Heart left ventricle (tissue), 16 donors: ENCODE measurements around the gene ZNF30. TPM values are rescaled to one million over a fixed set of nuclear protein-coding genes. Genes with fewer than 3 reads are reported as not detected.

Experiments
- ATAC-seq, 4 donors: fragments of 200-7000 bp; cut with Tn5 transposase; one replicate each; pipeline ENCODE4 v1.9.1; 2020 to 2022; ENCODE audit warnings: moderate library complexity in 4 of 4, mild to moderate bottlenecking in 3 of 4, moderate number of reproducible peaks in 1 of 4
- DNase-seq, 5 donors: peaks; one replicate each; pipeline ENCODE4 v3.0.0-alpha.2; 2020
- H3K27ac ChIP-seq, 12 donors: fragments of 200-600 bp; sonication (generic) in 4 of 12; one replicate each; pipeline versions ENCODE4 v1.5.0 to v1.8.0; 2016 to 2022; ENCODE audit warnings: mild to moderate bottlenecking in 2 of 12
- H3K27me3 ChIP-seq, 9 donors: fragments of 200-600 bp; sonication (generic) in 2 of 9; one replicate each; pipeline versions ENCODE4 v1.5.1 to v1.8.0; 2016 to 2022; ENCODE audit warnings: mild to moderate bottlenecking in 3 of 9
- H3K36me3 ChIP-seq, 9 donors: fragments of 200-600 bp; sonication (generic) in 2 of 9; one replicate each; pipeline versions ENCODE4 v1.5.0 to v1.8.0; 2018 to 2022; ENCODE audit warnings: mild to moderate bottlenecking in 2 of 9
- H3K4me1 ChIP-seq, 12 donors: fragments of 200-600 bp; sonication (generic) in 4 of 12; one replicate each; pipeline versions ENCODE4 v1.5.0 to v1.8.0; 2016 to 2022; ENCODE audit warnings: mild to moderate bottlenecking in 3 of 12
- H3K4me3 ChIP-seq, 12 donors: fragments of 200-600 bp; sonication (generic) in 4 of 12; one replicate each; pipeline versions ENCODE4 v1.5.0 to v1.8.0; 2017 to 2022; ENCODE audit warnings: mild to moderate bottlenecking in 9 of 12, moderate library complexity in 4 of 12
- H3K9me3 ChIP-seq, 12 donors: fragments of 200-600 bp; sonication (generic) in 4 of 12; one replicate each; pipeline versions ENCODE4 v1.5.0 to v1.8.0; 2016 to 2022; ENCODE audit warnings: mild to moderate bottlenecking in 1 of 12
- POLR2A ChIP-seq, 2 donors: fragments of 450-650 bp; IDR thresholded peaks; one replicate each; pipeline ENCODE4 v1.6.1; 2017; ENCODE audit warnings: antibody characterized with exemption in 2 of 2, mild to moderate bottlenecking in 2 of 2, moderate library complexity in 2 of 2
- WGBS, 4 donors: extraction: QIAGEN DNeasy Blood & Tissue Kit in 2 of 4; methylation state at CpG; one replicate each; pipeline versions ENCODE4 v1.1.5 to v1.1.7; 2013 to 2018; 5-methylcytosine and 5-hydroxymethylcytosine counted together
- intact Hi-C, 10 donors: fragments of 100-400 bp; cut with DNase I; formaldehyde crosslinking; loops; one replicate each; pipeline versions ENCODE4 v1.11.1 to v1.14.2; 2022
- polyA plus RNA-seq, 2 donors: library from polyadenylated mRNA; stranded (reverse); fragments of 200-250 nt; gene quantifications; one replicate each; pipeline ENCODE4 v1.2.3, GENCODE V29; 2013
- total RNA-seq, 9 donors: library from RNA; depleted of rRNA in 2 of 9; stranded (reverse); fragments of >200 nt in 2 of 9; fragmentation: NEBNext Ultra II Directional in 3 of 9; extraction: Animal tissue kit (Norgen Biotek cat#: 25700) in 3 of 9; gene quantifications; one replicate each; pipeline versions ENCODE4 v1.1.0 to v1.2.4, GENCODE V29; 2016 to 2023
- TF ChIP-seq, protein P1 (sequence below), 12 donors: fragments of 200-600 bp; sonication (generic) in 4 of 12; IDR thresholded peaks; one replicate each; pipeline versions ENCODE4 v1.5.0 to v1.8.0; 2018 to 2022; ENCODE audit warnings: antibody characterized with exemption in 12 of 12, mild to moderate bottlenecking in 5 of 12
- donor health status: ischemic (EF 13 %, LVEDD 7.1; RV severe dilation, severe dysfunction).
- donor health status: healthy with polysubstance abuse.
- donor health status: DM: no; HTN: yes; CAD: no.
- donor health status: DM: no; HTN: no; CAD: no.
- donor health status: ischemic (EF 25% LVEDD 6.9; RV normal size, moderate dysfunction).
- donor health status: ischemic (EF 25% LVEDD 5.7; RV mildly dilated, moderate dysfunction).
- donor health status: healthy.
- donor health status: DM: yes; HTN: yes; CAD: no.
- donor health status: ischemic (EF 35%, LVEDD 5.7; RV mildly dilated, moderate dysfunction).
- donor health status: nonischemic (EF 11% LVEDD 7.7; RV severe dilation, severe dysfunction).
- donor health status: DM: yes; HTN: yes; CAD: no.
- donor health status: PGD.
- donor health status: ischemic (EF 29% LVEDD 5.4; RV normal size, mild dysfunction).
- donor health status: nonischemic (EF 23%, LVEDD 6.1; RV moderate dilation, normal function).

Gene ZNF30
- total and polyA plus RNA-seq, 11 donors: 0.95 to 13.4 (median 2.7) TPM

GRCh38 chr19:34994286-34994642 is 67.6 kb downstream of the ZNF30 start:
- H3K27ac ChIP-seq: peak overlapping the region; percentile 48 to 100 (median 84)
- no peak overlapping the region for H3K4me3 ChIP-seq
- TF ChIP-seq, protein P1, sequence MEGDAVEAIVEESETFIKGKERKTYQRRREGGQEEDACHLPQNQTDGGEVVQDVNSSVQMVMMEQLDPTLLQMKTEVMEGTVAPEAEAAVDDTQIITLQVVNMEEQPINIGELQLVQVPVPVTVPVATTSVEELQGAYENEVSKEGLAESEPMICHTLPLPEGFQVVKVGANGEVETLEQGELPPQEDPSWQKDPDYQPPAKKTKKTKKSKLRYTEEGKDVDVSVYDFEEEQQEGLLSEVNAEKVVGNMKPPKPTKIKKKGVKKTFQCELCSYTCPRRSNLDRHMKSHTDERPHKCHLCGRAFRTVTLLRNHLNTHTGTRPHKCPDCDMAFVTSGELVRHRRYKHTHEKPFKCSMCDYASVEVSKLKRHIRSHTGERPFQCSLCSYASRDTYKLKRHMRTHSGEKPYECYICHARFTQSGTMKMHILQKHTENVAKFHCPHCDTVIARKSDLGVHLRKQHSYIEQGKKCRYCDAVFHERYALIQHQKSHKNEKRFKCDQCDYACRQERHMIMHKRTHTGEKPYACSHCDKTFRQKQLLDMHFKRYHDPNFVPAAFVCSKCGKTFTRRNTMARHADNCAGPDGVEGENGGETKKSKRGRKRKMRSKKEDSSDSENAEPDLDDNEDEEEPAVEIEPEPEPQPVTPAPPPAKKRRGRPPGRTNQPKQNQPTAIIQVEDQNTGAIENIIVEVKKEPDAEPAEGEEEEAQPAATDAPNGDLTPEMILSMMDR (IDR thresholded peaks at IDR 0.05): no peak
- TF ChIP-seq POLR2A (IDR thresholded peaks at IDR 0.05): no peak

More at GRCh38 chr19:34994286-34994642, 67.6 kb downstream of the ZNF30 start:
- H3K36me3 ChIP-seq: no peaks in the 10 kb centered on the region
- peaks cover 0 to 62% (median 33%) of the 10 kb centered on the region in 12 donors for H3K4me1 ChIP-seq
- H3K27me3 ChIP-seq: no peaks in the 10 kb centered on the region
- WGBS, 4 donors: 52 to 74% (median 63%) methylated on average over 9 of the region's 9 CpGs
- DNase-seq: no peak
- H3K9me3 ChIP-seq: no peaks in the 10 kb centered on the region
- ATAC-seq: peak in 1 of 4 donors; percentile 11
- intact Hi-C loops: loop anchor here in 1 of 10 donors (1.0 kb wide), 1 partner anchor 21 kb away; no protein-coding TSS in a partner anchor

Other genes with a start within 250 kb of the ZNF30 start
- gene SCGB2B2, start 249.7 kb upstream of the ZNF30 start, total RNA-seq: 1 to 10 TPM in 2 of 9 donors, under 1 TPM in 6, not detected in 1; 0.19 to 1.7 (median 0.84) TPM
- gene SCGB2B2, start 249.7 kb upstream of the ZNF30 start, polyA plus RNA-seq: under 1 TPM; 0.11 to 0.80 TPM
- gene ZNF302, start 249.2 kb upstream of the ZNF30 start, total RNA-seq: 10 to 100 TPM; 24.3 to 37.2 (median 33.0) TPM
- gene ZNF302, start 249.2 kb upstream of the ZNF30 start, polyA plus RNA-seq: 10 to 100 TPM; 25.5 to 32.2 TPM
- 10 to 100 TPM; 14.4 to 46.6 (median 18.8) TPM for gene ZNF181, start 192.7 kb upstream of the ZNF30 start, total RNA-seq
- gene ZNF181, start 192.7 kb upstream of the ZNF30 start, polyA plus RNA-seq: 10 to 100 TPM in 1 of 2 donors, 1 to 10 TPM in 1; 8.6 to 15.6 TPM
- 1 to 10 TPM; 3.0 to 5.6 (median 3.6) TPM for gene ZNF599, start 153.7 kb upstream of the ZNF30 start, total RNA-seq
- gene ZNF599, start 153.7 kb upstream of the ZNF30 start, polyA plus RNA-seq: 1 to 10 TPM; 2.8 to 3.0 TPM
- gene ZNF792, start 37.3 kb downstream of the ZNF30 start, total RNA-seq: 1 to 10 TPM; 2.7 to 8.2 (median 4.2) TPM
- 1 to 10 TPM; 1.3 to 2.2 TPM for gene ZNF792, start 37.3 kb downstream of the ZNF30 start, polyA plus RNA-seq
- 10 to 100 TPM; 21.8 to 64.5 (median 29.0) TPM for gene GRAMD1A, start 73.4 kb downstream of the ZNF30 start, total RNA-seq
- 10 to 100 TPM; 31.3 to 36.3 TPM for gene GRAMD1A, start 73.4 kb downstream of the ZNF30 start, polyA plus RNA-seq
- gene SCN1B, start 103.6 kb downstream of the ZNF30 start, total RNA-seq: 10 to 100 TPM; 22.1 to 68.3 (median 32.4) TPM
- 10 to 100 TPM; 19.7 to 64.4 TPM for gene SCN1B, start 103.6 kb downstream of the ZNF30 start, polyA plus RNA-seq
- 10 to 100 TPM in 1 of 9 donors, 1 to 10 TPM in 8; 1.1 to 13.4 (median 3.3) TPM for gene HPN, start 114.8 kb downstream of the ZNF30 start, total RNA-seq
- 1 to 10 TPM in 1 of 2 donors, under 1 TPM in 1; 0.80 to 1.4 TPM for gene HPN, start 114.8 kb downstream of the ZNF30 start, polyA plus RNA-seq
- gene FXYD3, start 188.9 kb downstream of the ZNF30 start, total RNA-seq: 1 to 10 TPM in 2 of 9 donors, under 1 TPM in 4, not detected in 3; 0.37 to 2.5 (median 0.80) TPM
- 1 to 10 TPM in 1 of 2 donors, under 1 TPM in 1; 0.98 to 1.1 TPM for gene FXYD3, start 188.9 kb downstream of the ZNF30 start, polyA plus RNA-seq
- gene LGI4, start 208.2 kb downstream of the ZNF30 start, total RNA-seq: 10 to 100 TPM in 3 of 9 donors, 1 to 10 TPM in 6; 2.2 to 15.1 (median 6.0) TPM
- 10 to 100 TPM in 1 of 2 donors, 1 to 10 TPM in 1; 4.2 to 14.2 TPM for gene LGI4, start 208.2 kb downstream of the ZNF30 start, polyA plus RNA-seq
- 100 to 1,000 TPM; 261 to 631 (median 412) TPM for gene FXYD1, start 211.9 kb downstream of the ZNF30 start, total RNA-seq
- 100 to 1,000 TPM; 129 to 439 TPM for gene FXYD1, start 211.9 kb downstream of the ZNF30 start, polyA plus RNA-seq
- under 1 TPM in 3 of 9 donors, not detected in 6; 0.21 to 0.52 (median 0.28) TPM for gene FXYD7, start 216.4 kb downstream of the ZNF30 start, total RNA-seq
- gene FXYD7, start 216.4 kb downstream of the ZNF30 start, polyA plus RNA-seq: not detected
- gene FXYD5, start 227.8 kb downstream of the ZNF30 start, total RNA-seq: 10 to 100 TPM; 15.3 to 87.9 (median 19.5) TPM
- 10 to 100 TPM; 31.0 to 59.2 TPM for gene FXYD5, start 227.8 kb downstream of the ZNF30 start, polyA plus RNA-seq